T-cell (primary cell): ENCODE data around the gene MSANTD7. TPM values are rescaled to one million over a fixed set of nuclear protein-coding genes. Genes with fewer than 3 reads are reported as not detected.
"Not testable (repeated sequence)": the region's sequence is repeated elsewhere in the genome, so short reads cannot be mapped to it uniquely, and the experiment has no call there.

Experiments
- ATAC-seq, 4 experiments: fragments of 200-7000 bp in 3 of 4; fragments of 150-1000 bp in 1 of 4; cut with Tn5 transposase; replicated peaks in 1 of 4; 1 replicate in 3 of 4; 2 replicates in 1 of 4; pipeline ENCODE4 v1.10.0; 2021; ENCODE audit warnings: moderate library complexity in 3 of 4, mild to moderate bottlenecking in 2 of 4, moderate number of reproducible peaks in 1 of 4
- CTCF ChIA-PET, 2 donors: fragments of 300-600 bp; sonication (Branson Sonifier 250); formaldehyde crosslinking; loops; one replicate each; lab custom pipeline; 2022; ENCODE audit warnings: antibody characterized with exemption in 2 of 2; lab: Charles Lee
- POLR2A ChIA-PET, 2 donors: fragments of 300-600 bp; sonication (Branson Sonifier 250); formaldehyde crosslinking; loops; one replicate each; lab custom pipeline; 2022; ENCODE audit warnings: antibody characterized with exemption in 2 of 2; lab: Charles Lee
- DNase-seq, 35 experiments: peaks; one replicate each; pipeline versions ENCODE4 v3.0.0 to v3.0.0-alpha.2; 2013 to 2023
- H3K27ac ChIP-seq: one replicate; pipeline ENCODE4 v1.5.1; 2013; ENCODE audit warnings: low read length
- H3K27me3 ChIP-seq, 2 experiments: replicated peaks in 1 of 2; 1 replicate in 1 of 2; 2 replicates in 1 of 2; pipeline versions ENCODE4 v1.6.1 to v1.7.0; 2013; ENCODE audit warnings: low read length in 1 of 2, mixed read lengths in 1 of 2; ENCODE audit not compliant: control insufficient read depth in 2 of 2, insufficient read depth in 2 of 2; ENCODE audit errors: extremely low read depth in 1 of 2
- H3K36me3 ChIP-seq, 2 donors: 1 replicate in 1 of 2; 2 replicates in 1 of 2; pipeline versions ENCODE4 v1.6.1 to v1.7.0; 2013; ENCODE audit warnings: low read length in 1 of 2; ENCODE audit not compliant: control insufficient read depth in 2 of 2, insufficient read depth in 1 of 2; ENCODE audit errors: extremely low read depth in 1 of 2
- H3K4me1 ChIP-seq, 2 experiments: 1 replicate in 1 of 2; 2 replicates in 1 of 2; pipeline versions ENCODE4 v1.6.1 to v1.7.0; 2013; ENCODE audit warnings: low read length in 2 of 2, mixed read lengths in 1 of 2; ENCODE audit not compliant: insufficient read depth in 2 of 2, control insufficient read depth in 1 of 2; ENCODE audit errors: extremely low read depth in 1 of 2
- H3K4me3 ChIP-seq, 2 donors: 1 replicate in 1 of 2; 2 replicates in 1 of 2; pipeline versions ENCODE4 v1.5.1 to v1.7.0; 2013; ENCODE audit warnings: mild to moderate bottlenecking in 2 of 2, low read length in 1 of 2, moderate library complexity in 1 of 2; ENCODE audit not compliant: control insufficient read depth in 1 of 2; ENCODE audit errors: extremely low read depth in 1 of 2
- H3K9me3 ChIP-seq: 2 replicates; pipeline ENCODE4 v1.7.0; 2013
- H3K27ac Mint-ChIP-seq, 2 donors: one replicate each; pipeline ENCODE4 v1.8.0; 2020 to 2021; ENCODE audit warnings: mild to moderate bottlenecking in 2 of 2, mixed read lengths in 2 of 2
- H3K27me3 Mint-ChIP-seq, 2 donors: one replicate each; pipeline ENCODE4 v1.8.0; 2021 to 2022; ENCODE audit warnings: mixed read lengths in 2 of 2
- H3K36me3 Mint-ChIP-seq: one replicate; pipeline ENCODE4 v1.8.0; 2021; ENCODE audit warnings: mixed read lengths
- H3K4me1 Mint-ChIP-seq, 3 donors: one replicate each; pipeline ENCODE4 v1.8.0; 2020 to 2022; ENCODE audit warnings: mixed read lengths in 3 of 3, mild to moderate bottlenecking in 1 of 3
- H3K4me3 Mint-ChIP-seq, 3 donors: one replicate each; pipeline ENCODE4 v1.8.0; 2020 to 2022; ENCODE audit warnings: mild to moderate bottlenecking in 3 of 3, mixed read lengths in 3 of 3, moderate library complexity in 3 of 3
- H3K9me3 Mint-ChIP-seq, 3 donors: one replicate each; pipeline ENCODE4 v1.8.0; 2020 to 2022; ENCODE audit warnings: mixed read lengths in 3 of 3
- WGBS: methylation state at CpG from one replicate; pipeline ENCODE4 v1.1.5; 2013; ENCODE audit warnings: missing lambda C conversion rate; ENCODE audit not compliant: insufficient coverage; 5-methylcytosine and 5-hydroxymethylcytosine counted together
- total RNA-seq, 35 experiments: library from RNA in 6 of 35; stranded (reverse) in 6 of 35; fragments of 120-200 nt in 1 of 35; gene quantifications; one replicate each; pipeline versions ENCODE4 v1.2.1 to v1.2.4 and lab custom pipeline; 2013 to 2026

The MSANTD7 gene
- total RNA-seq, 5 donors from 2014 or later (not counting 1 experiment from before 2014, with no cell fraction given), result 11.7 to 31.5 (median 14.9) TPM

DNA sequence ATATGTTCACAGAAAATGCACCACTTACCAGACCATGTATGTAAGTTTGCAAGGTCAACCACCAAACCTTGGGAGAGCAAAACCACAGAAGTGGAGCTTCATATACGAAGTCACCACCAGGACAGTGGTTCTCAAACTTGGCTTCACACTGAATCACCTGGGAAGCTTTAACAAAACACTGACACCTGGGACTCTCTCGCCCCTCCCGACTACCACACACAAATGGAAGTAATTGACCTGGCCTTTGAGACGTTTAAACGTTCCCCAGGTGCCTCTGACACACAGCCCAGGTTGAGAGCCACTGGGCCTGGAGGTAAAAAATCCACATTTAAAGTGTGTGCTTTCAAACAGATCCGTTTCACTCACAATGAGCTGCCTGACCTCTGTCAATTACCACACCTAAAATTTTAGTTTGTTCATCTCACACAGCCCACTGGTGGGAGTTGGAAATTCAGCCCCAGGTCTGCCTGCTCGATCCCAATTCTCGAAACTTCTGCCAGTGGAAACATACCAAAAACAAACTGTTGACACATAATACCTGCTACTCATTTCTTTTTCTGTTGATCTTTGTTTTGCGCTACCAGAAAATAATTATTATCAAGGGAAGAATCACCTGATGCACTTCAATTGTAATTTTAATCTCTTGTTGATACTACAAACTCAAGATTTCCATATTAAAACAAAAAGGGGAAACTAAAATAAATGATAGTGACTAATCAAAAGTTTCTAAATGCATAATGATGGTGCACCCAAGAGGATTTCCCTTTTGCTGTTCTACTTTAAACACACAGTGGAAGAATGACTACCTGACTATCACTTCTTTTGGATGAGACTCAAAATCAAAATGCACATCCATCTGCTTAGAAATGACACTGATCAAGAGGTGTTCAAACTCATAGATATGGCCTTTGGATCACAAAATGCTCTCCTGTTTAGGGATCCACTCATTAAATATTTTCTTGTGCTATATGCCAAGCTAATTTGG lies 26.8 kb upstream of the MSANTD7 start:
- peak overlapping the region in 1 of 2 donors; percentile 28 for H3K27ac Mint-ChIP-seq

DNA sequence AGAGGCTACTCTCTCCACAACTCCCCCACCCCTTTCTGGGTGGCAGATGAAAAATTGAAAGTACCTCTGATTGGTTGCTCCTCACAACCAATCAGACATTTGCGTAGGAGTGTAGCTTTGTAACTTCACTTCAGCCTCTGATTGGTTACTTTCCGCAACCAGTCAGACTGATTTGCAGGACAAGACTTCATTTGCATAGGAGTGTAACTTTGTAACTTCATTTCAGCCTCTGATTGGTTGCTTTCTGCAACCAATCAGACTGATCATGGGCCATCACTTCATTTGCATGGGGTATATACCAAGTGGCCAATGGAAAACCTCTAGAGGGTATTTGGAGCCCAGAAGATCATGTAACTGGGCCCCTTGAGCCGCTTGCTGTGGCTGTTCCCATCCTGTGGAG lies 25.8 kb upstream of the MSANTD7 start:
- ChIA-PET POLR2A (no interaction called here), CTCF (interaction anchor here in 1 of 2 donors (0.5 kb wide), 1 partner anchor 111 kb away, joined by 3 read pairs; no protein-coding TSS in a partner anchor)
- Mint-ChIP-seq H3K36me3 (no peaks in the 10 kb centered on the region), H3K9me3 (no peaks in the 10 kb centered on the region), H3K4me3 (peak overlapping the region; percentile 44 to 69 (median 64)), H3K27ac (peak overlapping the region in 1 of 2 donors; percentile 64), H3K27me3 (no peaks in the 10 kb centered on the region), H3K4me1 (peaks cover 10 to 22% (median 13%) of the 10 kb centered on the region in 3 donors)
- H3K9me3 ChIP-seq, result no peaks in the 10 kb centered on the region
- H3K4me3 ChIP-seq, result no peak overlapping the region
- no peaks in the 10 kb centered on the region for H3K27me3 ChIP-seq
- peaks cover 0 to 9% of the 10 kb centered on the region in 2 experiments for H3K4me1 ChIP-seq
- H3K36me3 ChIP-seq, result no peaks in the 10 kb centered on the region
- no peak overlapping the region for H3K27ac ChIP-seq
- peak in 2 of 4 experiments; percentile 35 to 44 for ATAC-seq
- DNase-seq, result peak in 2 of 35 experiments; percentile 4 to 12
- WGBS, result 100% methylated on average over 1 of the region's 3 CpGs

More for the DNA sequence above, 26.8 kb upstream of the MSANTD7 start:
- H3K9me3 Mint-ChIP-seq, result no peaks in the 10 kb centered on the region
- H3K4me1 ChIP-seq, result peaks cover 0 to 9% of the 10 kb centered on the region in 2 experiments
- no peak for ATAC-seq
- H3K4me3 ChIP-seq, result no peak overlapping the region
- POLR2A ChIA-PET, result no interaction called here
- H3K9me3 ChIP-seq, result no peaks in the 10 kb centered on the region
- no peak overlapping the region for H3K27ac ChIP-seq
- peaks cover 10 to 22% (median 13%) of the 10 kb centered on the region in 3 donors for H3K4me1 Mint-ChIP-seq
- no peaks in the 10 kb centered on the region for H3K36me3 Mint-ChIP-seq
- H3K27me3 ChIP-seq, result no peaks in the 10 kb centered on the region
- no peak overlapping the region for H3K4me3 Mint-ChIP-seq
- no peaks in the 10 kb centered on the region for H3K27me3 Mint-ChIP-seq
- CTCF ChIA-PET, result interaction anchor here (0.5 to 0.6 kb wide), 3 partner anchors 78 to 139 kb away, joined by 3 to 5 read pairs (median 3); no protein-coding TSS in a partner anchor
- H3K36me3 ChIP-seq, result no peaks in the 10 kb centered on the region
- 83% methylated on average over 8 of the region's 9 CpGs for WGBS
- DNase-seq, result no peak

DNA sequence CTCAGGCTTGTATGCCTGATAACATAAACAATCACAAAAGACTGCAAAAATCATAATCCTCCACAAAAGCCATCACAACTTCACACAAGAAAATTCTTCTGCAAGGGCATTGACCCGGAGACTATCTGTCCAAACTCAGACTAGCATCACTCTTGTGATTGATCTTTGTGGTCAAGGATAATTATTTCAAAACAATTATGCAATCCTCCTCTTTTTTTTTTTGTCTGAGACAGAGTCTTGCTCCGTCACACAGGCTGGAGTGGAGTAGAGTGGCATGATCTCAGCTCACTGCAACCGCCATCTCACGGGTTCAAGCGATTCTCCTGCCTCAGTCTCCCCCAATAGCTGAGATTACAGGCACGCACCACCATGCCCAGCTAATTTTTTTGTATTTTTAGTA lies 22.4 kb upstream of the MSANTD7 start:
- Histone ChIP-seq H3K27ac (no peak overlapping the region), H3K36me3 (no peaks in the 10 kb centered on the region), H3K9me3 (no peaks in the 10 kb centered on the region), H3K27me3 (no peaks in the 10 kb centered on the region), H3K4me1 (peaks cover 0 to 6% of the 10 kb centered on the region in 2 experiments), H3K4me3 (no peak overlapping the region)
- ATAC-seq (no peak), DNase-seq (no peak)
- ChIA-PET CTCF (interaction anchor here in 1 of 2 donors (0.6 kb wide), 1 partner anchor 40 kb away, joined by 4 read pairs; no protein-coding TSS in a partner anchor), POLR2A (no interaction called here)
- H3K9me3 Mint-ChIP-seq, result no peaks in the 10 kb centered on the region
- peaks cover 10 to 18% (median 15%) of the 10 kb centered on the region in 3 donors for H3K4me1 Mint-ChIP-seq
- WGBS, result no CpG with 5 or more reads among the region's 6 CpGs
- no peaks in the 10 kb centered on the region for H3K36me3 Mint-ChIP-seq
- no peak overlapping the region for H3K4me3 Mint-ChIP-seq
- no peak overlapping the region for H3K27ac Mint-ChIP-seq
- no peaks in the 10 kb centered on the region for H3K27me3 Mint-ChIP-seq

DNA sequence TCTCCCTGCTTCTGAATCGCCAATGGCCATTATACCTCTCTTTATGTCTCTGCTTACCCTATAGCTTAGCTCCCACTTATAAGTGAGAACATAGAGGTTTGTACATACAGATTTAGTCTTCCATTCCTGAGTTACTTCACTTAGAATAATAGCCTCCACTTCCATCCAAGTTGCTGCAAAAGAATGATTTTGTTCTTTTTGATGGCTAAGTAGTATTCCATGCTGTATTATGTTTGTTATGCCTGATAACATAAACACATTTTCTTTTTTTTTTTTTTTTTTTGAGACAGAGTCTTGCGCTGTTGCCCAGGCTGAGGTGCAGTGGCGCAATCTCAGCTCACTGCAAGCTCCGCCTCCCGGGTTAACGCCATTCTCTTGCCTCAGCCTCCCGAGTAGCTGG lies 21.4 kb upstream of the MSANTD7 start:
- peaks cover 10 to 22% (median 12%) of the 10 kb centered on the region in 3 donors for H3K4me1 Mint-ChIP-seq
- H3K27ac Mint-ChIP-seq, H3K9me3 ChIP-seq, POLR2A ChIA-PET, H3K4me1 ChIP-seq, H3K9me3 Mint-ChIP-seq, H3K4me3 Mint-ChIP-seq, H3K36me3 ChIP-seq, ATAC-seq, H3K4me3 ChIP-seq, H3K27ac ChIP-seq, DNase-seq, H3K27me3 Mint-ChIP-seq, H3K27me3 ChIP-seq, H3K36me3 Mint-ChIP-seq: not testable (repeated sequence)
- CTCF ChIA-PET, result interaction anchor here in 1 of 2 donors (0.6 kb wide), 2 partner anchors 155 to 289 kb away, joined by 3 read pairs; no protein-coding TSS in a partner anchor
- WGBS, result 100% methylated on average over 5 of the region's 7 CpGs

DNA sequence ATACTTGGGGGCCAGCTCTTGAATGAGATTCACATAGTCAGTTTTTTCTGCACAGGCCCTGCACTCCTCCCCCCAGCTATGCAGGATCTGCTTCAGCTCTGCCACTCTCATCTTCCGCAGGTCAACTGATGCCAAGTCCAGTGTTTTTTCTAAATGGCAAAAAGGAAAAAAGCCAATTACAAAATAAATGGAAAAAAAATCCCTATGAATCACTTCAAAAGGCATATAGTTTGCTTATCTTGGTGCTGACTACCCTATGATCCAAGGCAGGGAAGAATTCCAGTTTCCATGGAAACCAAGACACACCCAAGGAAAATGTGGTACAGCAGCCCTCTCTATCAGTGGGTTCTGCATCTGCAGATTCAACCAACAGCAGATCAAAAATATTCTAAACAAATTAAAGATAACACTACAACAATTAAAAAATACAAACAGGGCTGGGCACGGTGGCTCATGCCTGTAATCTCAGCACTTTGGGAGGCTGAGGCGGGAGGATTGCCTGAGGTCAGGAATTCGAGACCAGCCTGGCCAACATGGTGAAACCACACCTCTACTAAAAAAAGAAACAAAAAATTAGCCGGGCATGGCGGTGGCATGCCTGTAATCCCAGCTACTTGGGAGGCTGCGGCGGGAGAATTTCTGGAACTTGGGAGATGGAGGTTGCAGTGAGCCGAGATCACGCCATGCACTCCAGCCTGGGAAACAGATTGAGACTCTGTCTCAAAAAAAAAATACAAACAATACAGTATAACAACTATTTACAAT lies 17.9 kb upstream of the MSANTD7 start:
- Histone ChIP-seq H3K27ac (no peak overlapping the region), H3K4me3 (no peak overlapping the region), H3K9me3 (no peaks in the 10 kb centered on the region), H3K27me3 (no peaks in the 10 kb centered on the region), H3K36me3 (no peaks in the 10 kb centered on the region), H3K4me1 (no peaks in the 10 kb centered on the region)
- H3K36me3 Mint-ChIP-seq, result no peaks in the 10 kb centered on the region
- no peaks in the 10 kb centered on the region for H3K9me3 Mint-ChIP-seq
- no peak for ATAC-seq
- ChIA-PET CTCF (interaction anchor here in 1 of 2 donors (1.1 to 1.2 kb wide), 2 partner anchors 17 to 277 kb away, joined by 4 read pairs; partner anchors contain the start of gene CDNF), POLR2A (interaction anchor here in 1 of 2 donors (1.4 kb wide), 1 partner anchor 18 kb away, joined by 4 read pairs; the partner anchor contains the start of genes CDNF, HSPA14 and MSANTD7)
- H3K27ac Mint-ChIP-seq, result no peak overlapping the region
- WGBS, result no CpG with 5 or more reads among the region's 10 CpGs
- no peak for DNase-seq
- H3K4me1 Mint-ChIP-seq, result peaks cover 0 to 19% (median 5%) of the 10 kb centered on the region in 3 donors
- no peak overlapping the region for H3K4me3 Mint-ChIP-seq
- H3K27me3 Mint-ChIP-seq, result no peaks in the 10 kb centered on the region

DNA sequence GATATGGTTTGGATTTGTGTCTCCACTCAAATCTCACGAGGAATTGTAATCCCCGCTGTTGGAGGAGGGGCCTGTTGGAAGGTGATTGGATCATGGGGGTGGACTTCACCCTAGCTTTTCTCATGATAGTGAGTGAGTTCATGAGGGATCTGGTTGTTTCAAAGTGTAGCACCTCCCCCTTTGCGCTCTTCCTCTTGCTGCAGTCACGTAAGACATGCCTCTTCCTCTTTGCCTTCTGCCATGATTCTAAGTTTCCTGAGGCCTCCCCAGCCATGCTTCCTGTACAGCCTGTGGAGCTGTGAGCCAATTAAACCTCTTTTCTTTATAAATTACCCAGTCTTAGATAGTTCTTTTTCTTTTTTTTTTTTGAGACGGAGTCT lies 17.3 kb upstream of the MSANTD7 start:
- H3K36me3 ChIP-seq, result no peaks in the 10 kb centered on the region
- CTCF ChIA-PET, result no interaction called here
- 69% methylated on average over 2 of the region's 5 CpGs for WGBS

More for the DNA sequence above, 17.3 kb upstream of the MSANTD7 start:
- H3K27me3 Mint-ChIP-seq, result no peaks in the 10 kb centered on the region
- peaks cover 0 to 22% (median 5%) of the 10 kb centered on the region in 3 donors for H3K4me1 Mint-ChIP-seq
- ATAC-seq (no peak), DNase-seq (no peak)
- no peak overlapping the region for H3K27ac ChIP-seq
- no peak overlapping the region for H3K27ac Mint-ChIP-seq
- POLR2A ChIA-PET, result no interaction called here
- H3K9me3 Mint-ChIP-seq, result no peaks in the 10 kb centered on the region
- H3K9me3 ChIP-seq, result no peaks in the 10 kb centered on the region
- no peaks in the 10 kb centered on the region for H3K36me3 Mint-ChIP-seq
- H3K27me3 ChIP-seq, result no peaks in the 10 kb centered on the region
- H3K4me3 Mint-ChIP-seq, result no peak overlapping the region
- H3K4me3 ChIP-seq, result no peak overlapping the region
- no peaks in the 10 kb centered on the region for H3K4me1 ChIP-seq
